Lung (tissue), 12 donors: ENCODE measurements around the gene LUZP1. TPM values are rescaled to one million over a fixed set of nuclear protein-coding genes. Genes with fewer than 3 reads are reported as not detected.

Experiments used
- ATAC-seq: fragments of 200-7000 bp; cut with Tn5 transposase; one replicate; pipeline ENCODE4 v1.9.1; 2020; ENCODE audit warnings: moderate number of reproducible peaks; ENCODE audit not compliant: insufficient read depth, low FRiP score
- DNase-seq, 3 donors: peaks; one replicate each; pipeline ENCODE4 v3.0.0-alpha.2; 2013 to 2017
- H3K27ac ChIP-seq, 2 donors: one replicate each; pipeline ENCODE4 v1.5.1; 2013; ENCODE audit warnings: mild to moderate bottlenecking in 2 of 2, moderate library complexity in 2 of 2, control low read depth in 1 of 2, inconsistent platforms in 1 of 2, low read depth in 1 of 2, low read length in 1 of 2
- H3K27me3 ChIP-seq, 3 donors: one replicate each; pipeline ENCODE4 v1.5.1; 2013; ENCODE audit warnings: low read length in 2 of 3; ENCODE audit not compliant: control insufficient read depth in 3 of 3, insufficient read depth in 3 of 3
- H3K36me3 ChIP-seq, 4 donors: one replicate each; pipeline ENCODE4 v1.5.1; 2013; ENCODE audit warnings: low read length in 4 of 4, mild to moderate bottlenecking in 1 of 4, moderate library complexity in 1 of 4; ENCODE audit not compliant: control insufficient read depth in 4 of 4, insufficient read depth in 4 of 4
- H3K4me1 ChIP-seq, 5 donors: one replicate each; pipeline ENCODE4 v1.5.1; 2013; ENCODE audit warnings: low read length in 5 of 5, mild to moderate bottlenecking in 2 of 5, moderate library complexity in 1 of 5; ENCODE audit not compliant: control insufficient read depth in 5 of 5, insufficient read depth in 5 of 5
- H3K4me3 ChIP-seq: one replicate; pipeline ENCODE4 v1.5.1; 2013; ENCODE audit warnings: mild to moderate bottlenecking, control low read depth, moderate library complexity
- H3K9ac ChIP-seq, 2 donors: one replicate each; pipeline ENCODE4 v1.5.1; 2013; ENCODE audit warnings: low read length in 2 of 2, control low read depth in 1 of 2; ENCODE audit not compliant: insufficient read depth in 1 of 2
- H3K9me3 ChIP-seq, 4 donors: one replicate each; pipeline ENCODE4 v1.5.1; 2013; ENCODE audit warnings: low read length in 3 of 4, mild to moderate bottlenecking in 1 of 4, moderate library complexity in 1 of 4; ENCODE audit not compliant: control insufficient read depth in 4 of 4, insufficient read depth in 3 of 4
- WGBS, 2 donors: extraction: QIAGEN DNeasy Blood & Tissue Kit; methylation state at CpG; one replicate each; pipeline ENCODE4 v1.1.7; 2013; 5-methylcytosine and 5-hydroxymethylcytosine counted together
- polyA plus RNA-seq, 2 donors: library from polyadenylated mRNA; stranded (reverse); fragments of 200-250 nt; gene quantifications; one replicate each; pipeline ENCODE4 v1.2.1, GENCODE V29; 2013
- total RNA-seq, 2 donors: library from RNA; depleted of rRNA in 1 of 2; stranded (reverse); fragments of >200 nt in 1 of 2; gene quantifications; one replicate each; pipeline ENCODE4 v1.2.1, GENCODE V29; 2014 to 2021
- TF ChIP-seq, protein P1 (sequence below): IDR thresholded peaks from 2 replicates; pipeline ENCODE4 v1.5.1; 2012; ENCODE audit warnings: mild to moderate bottlenecking; ENCODE audit errors: control extremely low read depth, extremely low read depth
- donor health status: control.
- donor health status: control.
- donor health status: Bipolar disorder and iron deficiency.
- donor health status: healthy.
- donor health status: DM: yes; HTN: yes; CAD: no.

Gene LUZP1
- total and polyA plus RNA-seq, 4 donors: 4.0 to 27.5 (median 17.7) TPM

DNA sequence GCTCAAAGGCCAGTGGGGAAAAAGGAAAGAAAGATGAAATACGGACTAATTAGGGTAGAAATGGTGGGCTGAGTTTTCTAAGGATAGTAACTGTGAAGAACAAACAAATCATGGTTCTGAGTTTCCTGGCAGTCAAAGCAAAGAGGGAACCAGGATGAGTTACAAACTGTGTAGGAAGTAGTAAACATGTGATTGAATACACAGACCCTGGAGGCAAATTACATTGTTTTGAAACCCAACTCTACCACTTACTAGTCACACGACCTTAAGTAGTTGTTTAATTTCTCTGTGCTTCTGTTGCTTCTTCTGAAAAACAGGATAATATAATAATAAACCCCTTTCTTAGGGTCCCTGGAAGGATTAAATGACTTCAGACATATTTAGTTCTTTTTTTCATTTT, 11.2 kb upstream of the LUZP1 start:
- no peak for DNase-seq
- Histone ChIP-seq H3K9ac (no peak overlapping the region), H3K36me3 (no peaks in the 10 kb centered on the region), H3K27ac (no peak overlapping the region), H3K27me3 (peaks cover 0 to 10% (median 0%) of the 10 kb centered on the region in 3 donors), H3K4me3 (no peak overlapping the region), H3K4me1 (peaks cover 0 to 13% (median 3%) of the 10 kb centered on the region in 5 donors), H3K9me3 (peaks cover 0 to 2% (median 0%) of the 10 kb centered on the region in 4 donors)
- no peak for ATAC-seq
- WGBS, 2 donors: 82 to 85% methylated on average over 2 of the region's 2 CpGs
- TF ChIP-seq, protein P1, sequence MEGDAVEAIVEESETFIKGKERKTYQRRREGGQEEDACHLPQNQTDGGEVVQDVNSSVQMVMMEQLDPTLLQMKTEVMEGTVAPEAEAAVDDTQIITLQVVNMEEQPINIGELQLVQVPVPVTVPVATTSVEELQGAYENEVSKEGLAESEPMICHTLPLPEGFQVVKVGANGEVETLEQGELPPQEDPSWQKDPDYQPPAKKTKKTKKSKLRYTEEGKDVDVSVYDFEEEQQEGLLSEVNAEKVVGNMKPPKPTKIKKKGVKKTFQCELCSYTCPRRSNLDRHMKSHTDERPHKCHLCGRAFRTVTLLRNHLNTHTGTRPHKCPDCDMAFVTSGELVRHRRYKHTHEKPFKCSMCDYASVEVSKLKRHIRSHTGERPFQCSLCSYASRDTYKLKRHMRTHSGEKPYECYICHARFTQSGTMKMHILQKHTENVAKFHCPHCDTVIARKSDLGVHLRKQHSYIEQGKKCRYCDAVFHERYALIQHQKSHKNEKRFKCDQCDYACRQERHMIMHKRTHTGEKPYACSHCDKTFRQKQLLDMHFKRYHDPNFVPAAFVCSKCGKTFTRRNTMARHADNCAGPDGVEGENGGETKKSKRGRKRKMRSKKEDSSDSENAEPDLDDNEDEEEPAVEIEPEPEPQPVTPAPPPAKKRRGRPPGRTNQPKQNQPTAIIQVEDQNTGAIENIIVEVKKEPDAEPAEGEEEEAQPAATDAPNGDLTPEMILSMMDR: no peak

DNA sequence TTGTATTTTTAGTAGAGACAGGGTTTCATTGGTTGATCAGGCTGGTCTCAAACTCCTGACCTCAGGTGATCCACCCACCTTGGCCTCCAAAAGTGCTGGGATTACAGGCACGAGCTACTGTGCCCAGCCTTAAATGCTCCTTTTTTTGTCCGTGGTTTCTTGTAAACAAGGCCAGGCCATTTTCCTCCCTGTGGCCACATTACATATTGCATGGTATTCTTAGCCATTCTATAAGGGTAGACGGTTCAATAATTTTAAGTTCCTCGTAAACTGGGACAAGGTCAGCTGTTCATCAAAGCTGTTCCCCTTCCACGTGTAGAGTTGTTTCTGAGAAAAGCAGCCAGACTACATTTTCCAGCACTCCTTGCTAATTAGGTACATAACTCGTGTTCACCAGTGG, 10.3 kb upstream of the LUZP1 start:
- Histone ChIP-seq H3K9me3 (peaks cover 0 to 2% (median 0%) of the 10 kb centered on the region in 4 donors), H3K36me3 (no peaks in the 10 kb centered on the region), H3K4me1 (peaks cover 0 to 13% (median 3%) of the 10 kb centered on the region in 5 donors), H3K9ac (no peak overlapping the region), H3K27me3 (peaks cover 0 to 6% (median 0%) of the 10 kb centered on the region in 3 donors), H3K27ac (no peak overlapping the region), H3K4me3 (no peak overlapping the region)
- DNase-seq (peak in 2 of 3 donors; percentile 32 to 38), ATAC-seq (no peak)
- 54 to 58% methylated on average over 6 of the region's 6 CpGs for WGBS, 2 donors
- TF ChIP-seq, protein P1: no peak

DNA sequence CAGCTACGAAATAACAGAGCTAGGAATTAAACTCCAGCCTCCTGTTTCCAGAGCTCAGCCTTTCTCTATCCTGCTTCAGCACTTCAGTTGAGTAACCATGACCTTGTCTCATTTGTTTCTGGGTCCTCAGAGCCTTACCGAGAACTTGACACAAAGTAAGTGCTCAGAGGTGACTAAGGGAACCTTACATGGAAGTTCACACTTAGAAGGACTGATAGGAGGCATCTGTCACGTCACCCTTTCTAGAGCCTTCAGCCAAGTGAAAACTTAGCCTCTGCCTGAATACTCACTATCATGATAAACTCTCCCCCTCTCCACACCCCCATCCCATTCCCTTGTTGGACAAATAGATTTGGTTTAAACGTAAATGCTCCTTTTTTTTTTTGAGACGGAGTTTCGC, 9.8 kb upstream of the LUZP1 start:
- no peak for ATAC-seq
- WGBS, 2 donors: 77% methylated on average over 6 of the region's 6 CpGs
- Histone ChIP-seq H3K36me3 (no peaks in the 10 kb centered on the region), H3K9ac (peak overlapping the region in 1 of 2 donors; percentile 56), H3K27me3 (peaks cover 0 to 2% (median 0%) of the 10 kb centered on the region in 3 donors), H3K9me3 (peaks cover 0 to 2% (median 0%) of the 10 kb centered on the region in 4 donors), H3K4me3 (no peak overlapping the region), H3K27ac (peak overlapping the region; percentile 55 to 93), H3K4me1 (peaks cover 0 to 13% (median 3%) of the 10 kb centered on the region in 5 donors)
- TF ChIP-seq, protein P1: no peak
- DNase-seq: no peak
